Measurements from ENCODE around the gene ENPP3.

- no peak for TF ChIP-seq CTCF (IDR thresholded peaks at IDR 0.05; ENCODE audit: low read depth, low read length, poor library complexity, severe bottlenecking)
- TF ChIP-seq EZH2phosphoT487 (IDR thresholded peaks at IDR 0.05; ENCODE audit: borderline replicate concordance, low read length): no peak
Measured at GRCh38 chr6:131635384-131636340, 1.4 kb upstream of the ENPP3 start.
